Effector memory CD4-positive, alpha-beta T cell (primary cell): ENCODE measurements around the gene SMPD3.
"Not testable (repeated sequence)": the region's sequence is repeated elsewhere in the genome, so short reads cannot be mapped to it uniquely, and the experiment has no call there.

ENCODE experiments used
- DNase-seq, 3 donors: peaks; one replicate each; pipeline ENCODE4 v3.0.0-alpha.2; 2020
- H3K27ac ChIP-seq: 2 replicates; pipeline ENCODE4 v1.7.0; 2013; ENCODE audit warnings: mild to moderate bottlenecking, low read length, moderate library complexity; ENCODE audit not compliant: insufficient read depth, poor library complexity, severe bottlenecking
- H3K27me3 ChIP-seq: replicated peaks from 2 replicates; pipeline ENCODE4 v1.7.0; 2013; ENCODE audit warnings: mild to moderate bottlenecking, low read length; ENCODE audit not compliant: insufficient read depth, control insufficient read depth, poor library complexity, severe bottlenecking
- H3K36me3 ChIP-seq: 2 replicates; pipeline ENCODE4 v1.7.0; 2013; ENCODE audit warnings: mild to moderate bottlenecking, low read length, moderate library complexity; ENCODE audit not compliant: control insufficient read depth, insufficient read depth
- H3K4me1 ChIP-seq: 2 replicates; pipeline ENCODE4 v1.7.0; 2013; ENCODE audit warnings: low read length, mild to moderate bottlenecking; ENCODE audit not compliant: control insufficient read depth, insufficient read depth, poor library complexity, severe bottlenecking
- H3K4me3 ChIP-seq: 2 replicates; pipeline ENCODE4 v1.7.0; 2013; ENCODE audit warnings: low read length, low read depth, mild to moderate bottlenecking; ENCODE audit not compliant: insufficient read depth, poor library complexity, severe bottlenecking
- H3K9me3 ChIP-seq: 2 replicates; pipeline ENCODE4 v1.7.0; 2013; ENCODE audit warnings: mild to moderate bottlenecking, low read length, moderate library complexity; ENCODE audit not compliant: control insufficient read depth
- total RNA-seq, 3 donors: gene quantifications; one replicate each; lab custom pipeline; 2026; lab: John Stamatoyannopoulos, UW

SMPD3 gene
- total RNA-seq = 1.3 to 5.2 (median 2.9) reads per million in 3 donors

GRCh38 chr16:68448360-68448970, at the start of gene SMPD3:
Gene SMPD3 (minus strand): TSS chr16:68448508. CDS start chr16:68372181, 76,327 bp downstream.
- DNase-seq = peak; percentile 92 to 96 (median 95)

DNA sequence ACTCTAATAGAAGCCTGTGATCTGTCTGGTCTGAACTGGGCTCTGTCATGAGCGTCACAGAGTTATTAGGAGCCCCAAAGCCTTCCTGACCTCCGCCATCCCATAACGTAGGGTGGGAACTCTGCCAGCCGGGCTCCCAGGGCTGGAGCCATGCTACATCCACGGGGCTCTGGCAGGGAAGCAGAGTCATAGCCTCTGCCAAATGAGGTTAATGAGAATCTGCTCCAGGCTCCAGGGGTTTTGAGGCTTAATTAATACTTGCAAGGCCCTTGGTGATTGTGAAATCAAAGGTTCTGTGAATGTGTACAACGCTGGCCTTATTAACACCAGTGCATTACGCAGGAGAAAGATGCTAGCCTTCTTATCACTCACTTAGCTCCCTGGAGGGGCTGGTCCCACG, 48.4 kb upstream of the SMPD3 start:
- no peak for DNase-seq
- Histone ChIP-seq H3K27ac (no peak overlapping the region), H3K4me3 (no peak overlapping the region), H3K4me1 (no peaks in the 10 kb centered on the region), H3K9me3 (no peaks in the 10 kb centered on the region), H3K27me3 (no peaks in the 10 kb centered on the region), H3K36me3 (no peaks in the 10 kb centered on the region)

More at GRCh38 chr16:68448360-68448970, at the start of gene SMPD3:
- H3K4me1 ChIP-seq = peaks cover 25% of the 10 kb centered on the region
- H3K27ac ChIP-seq = no peak within 1 kb of the TSS
- peaks cover 13% of the 10 kb centered on the region for H3K27me3 ChIP-seq
- H3K9me3 ChIP-seq = no peaks in the 10 kb centered on the region
- H3K36me3 ChIP-seq = no peaks in the 10 kb centered on the region
- peak within 1 kb of the TSS; percentile 54 for H3K4me3 ChIP-seq

GRCh38 chr16:68494261-68494660, 46.0 kb upstream of the SMPD3 start:
- DNase-seq, H3K9me3 ChIP-seq, H3K4me3 ChIP-seq, H3K4me1 ChIP-seq, H3K36me3 ChIP-seq, H3K27me3 ChIP-seq, H3K27ac ChIP-seq: not testable (repeated sequence)

GRCh38 chr16:68493412-68494070, 45.2 kb upstream of the SMPD3 start:
- Histone ChIP-seq H3K27me3 (no peaks in the 10 kb centered on the region), H3K9me3 (no peaks in the 10 kb centered on the region), H3K4me3 (no peak overlapping the region), H3K36me3 (no peaks in the 10 kb centered on the region), H3K27ac (no peak overlapping the region), H3K4me1 (no peaks in the 10 kb centered on the region)
- DNase-seq = no peak

DNA sequence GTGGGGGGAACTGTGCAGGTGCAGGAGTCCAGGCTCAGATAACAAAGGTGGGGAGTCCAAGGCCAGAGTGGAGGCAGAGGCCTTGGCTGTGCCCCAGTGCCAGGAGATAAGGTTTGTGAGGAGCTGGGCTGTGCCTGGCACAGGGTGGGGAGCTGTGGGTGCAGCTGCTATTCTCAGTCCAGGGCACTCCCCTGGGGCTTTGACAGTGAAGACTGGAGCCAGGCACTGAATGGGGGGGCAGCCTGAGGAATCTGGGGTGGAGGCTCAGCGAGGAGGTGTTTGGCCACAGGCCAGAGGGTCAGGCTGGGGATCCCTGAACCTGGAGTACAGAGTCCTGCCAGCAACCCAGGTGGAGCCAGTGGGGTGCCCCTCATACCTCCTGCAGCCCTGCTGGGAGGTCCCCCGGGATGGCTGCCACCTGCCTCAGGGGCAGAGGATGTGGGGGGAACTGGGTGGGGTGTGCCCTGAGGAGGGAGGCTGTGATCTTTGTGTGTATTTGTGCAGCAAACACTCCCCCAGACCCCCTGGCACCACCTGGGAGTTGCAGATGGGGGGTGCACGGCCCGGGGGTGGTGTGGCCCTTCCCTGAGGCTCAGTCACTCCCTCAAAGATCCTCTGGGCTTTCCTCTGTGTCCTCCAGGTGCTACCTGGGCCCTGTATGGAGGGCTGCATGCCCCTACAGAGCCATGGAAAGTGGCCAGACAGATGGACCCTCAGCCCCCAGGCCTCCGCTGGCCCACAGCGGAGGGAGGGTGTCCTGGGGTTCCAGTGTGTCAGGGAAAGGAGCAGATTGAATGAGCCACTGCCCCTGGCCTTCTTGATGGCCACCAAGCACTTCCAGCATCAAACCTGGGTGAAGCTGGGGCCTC, 44.5 kb upstream of the SMPD3 start:
- DNase-seq = no peak
- H3K27ac ChIP-seq = no peak overlapping the region
- H3K36me3 ChIP-seq = no peaks in the 10 kb centered on the region
- no peaks in the 10 kb centered on the region for H3K27me3 ChIP-seq
- no peak overlapping the region for H3K4me3 ChIP-seq
- H3K9me3 ChIP-seq = no peaks in the 10 kb centered on the region
- H3K4me1 ChIP-seq = no peaks in the 10 kb centered on the region

- no peak for DNase-seq
- Histone ChIP-seq H3K4me3 (no peak overlapping the region), H3K27ac (no peak overlapping the region), H3K27me3 (no peaks in the 10 kb centered on the region), H3K9me3 (no peaks in the 10 kb centered on the region), H3K4me1 (no peaks in the 10 kb centered on the region), H3K36me3 (no peaks in the 10 kb centered on the region)
Measured at GRCh38 chr16:68492151-68492542, 43.8 kb upstream of the SMPD3 start.

GRCh38 chr16:68491576-68491950, 43.3 kb upstream of the SMPD3 start:
- no peaks in the 10 kb centered on the region for H3K9me3 ChIP-seq
- H3K4me1 ChIP-seq = no peaks in the 10 kb centered on the region
- no peak for DNase-seq
- no peak overlapping the region for H3K4me3 ChIP-seq
- H3K27ac ChIP-seq = no peak overlapping the region
- no peaks in the 10 kb centered on the region for H3K27me3 ChIP-seq
- no peaks in the 10 kb centered on the region for H3K36me3 ChIP-seq

DNA sequence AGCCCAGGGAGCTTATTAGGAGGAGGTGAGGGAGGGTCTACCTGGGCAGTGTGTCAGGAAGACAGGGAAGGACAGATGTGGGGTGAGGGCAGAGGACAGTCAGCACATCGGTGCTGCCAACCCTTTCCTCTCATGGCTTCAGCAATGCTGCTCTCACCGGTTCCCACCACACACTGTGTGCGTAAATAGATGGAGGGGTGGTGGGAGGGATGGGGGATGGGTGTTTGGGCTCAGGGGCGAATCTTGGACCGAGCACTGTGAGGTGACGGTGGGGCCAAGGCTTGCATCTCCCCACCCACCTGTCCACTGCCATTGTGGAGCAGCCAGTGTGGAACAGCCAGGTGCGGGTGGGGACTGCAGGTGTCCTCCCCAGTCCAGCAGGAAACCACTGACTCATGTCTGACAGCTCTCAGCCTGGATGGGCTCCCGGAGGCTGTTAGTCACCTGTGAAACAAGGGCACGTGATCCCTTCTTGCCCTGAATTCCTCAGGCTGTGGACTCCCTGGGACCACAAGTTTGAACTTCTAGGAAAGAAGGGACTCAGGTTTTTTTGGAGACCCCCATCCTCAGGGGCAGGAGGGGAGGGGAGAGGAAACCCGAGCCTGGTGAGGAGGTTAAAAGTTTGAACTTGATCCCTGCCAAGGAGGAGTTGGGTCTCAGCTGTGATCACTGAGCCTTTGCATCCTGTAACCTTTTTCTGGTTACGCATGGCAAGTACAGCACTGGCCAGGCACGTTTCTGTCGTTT, 42.7 kb upstream of the SMPD3 start:
- H3K36me3 ChIP-seq = no peaks in the 10 kb centered on the region
- H3K27me3 ChIP-seq = no peaks in the 10 kb centered on the region
- H3K4me3 ChIP-seq = no peak overlapping the region
- no peak overlapping the region for H3K27ac ChIP-seq
- no peak for DNase-seq
- H3K9me3 ChIP-seq = no peaks in the 10 kb centered on the region
- H3K4me1 ChIP-seq = no peaks in the 10 kb centered on the region

- no peak overlapping the region for H3K27ac ChIP-seq
- no peaks in the 10 kb centered on the region for H3K36me3 ChIP-seq
- no peak overlapping the region for H3K4me3 ChIP-seq
- DNase-seq = no peak
- no peaks in the 10 kb centered on the region for H3K27me3 ChIP-seq
- no peaks in the 10 kb centered on the region for H3K4me1 ChIP-seq
- no peaks in the 10 kb centered on the region for H3K9me3 ChIP-seq
Measured at GRCh38 chr16:68490358-68490757, 42.0 kb upstream of the SMPD3 start.
